C1 segment of cervical spinal cord (tissue), 14 donors: ENCODE results near the gene UBAP2.

Source experiments
- DNase-seq, 14 donors: peaks; one replicate each; lab custom pipeline; 2025; lab: John Stamatoyannopoulos, UW

UBAP2 gene

DNA sequence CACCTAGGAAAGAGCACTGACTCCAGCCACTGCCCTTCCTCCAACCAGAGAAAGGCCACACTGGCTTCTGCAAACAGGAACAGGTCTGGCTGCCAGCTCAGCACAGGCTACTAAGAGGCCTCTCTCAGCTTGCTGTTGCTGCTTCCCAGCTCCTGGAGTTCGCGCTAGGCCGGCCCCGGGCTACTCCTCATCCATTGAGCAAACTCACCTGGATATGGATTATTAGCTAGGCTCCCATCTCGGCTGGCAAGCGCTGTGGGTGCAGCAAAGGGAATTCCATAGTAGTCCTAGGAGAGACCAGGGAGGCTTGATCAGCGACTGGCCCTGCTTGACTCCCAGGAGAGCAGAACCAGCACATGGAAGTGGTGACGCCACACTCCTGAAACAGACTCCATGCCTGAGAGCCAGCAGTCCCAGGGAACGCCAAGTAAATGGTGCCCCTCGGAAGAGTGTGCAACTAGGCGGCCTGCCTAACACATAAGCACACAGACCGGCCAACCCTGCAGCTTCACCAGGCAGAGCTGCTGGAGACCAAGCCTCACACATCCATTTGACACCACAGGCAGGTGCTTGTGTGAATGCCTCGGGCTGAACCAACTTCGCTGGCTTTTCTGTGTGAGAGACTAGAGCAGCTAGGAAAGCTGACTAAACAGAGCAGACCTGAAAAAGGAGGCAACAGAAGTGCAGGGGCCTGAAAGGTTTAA is 124.5 kb downstream of the UBAP2 start:
- DNase-seq = peak in 1 of 14 donors; percentile 3

DNA sequence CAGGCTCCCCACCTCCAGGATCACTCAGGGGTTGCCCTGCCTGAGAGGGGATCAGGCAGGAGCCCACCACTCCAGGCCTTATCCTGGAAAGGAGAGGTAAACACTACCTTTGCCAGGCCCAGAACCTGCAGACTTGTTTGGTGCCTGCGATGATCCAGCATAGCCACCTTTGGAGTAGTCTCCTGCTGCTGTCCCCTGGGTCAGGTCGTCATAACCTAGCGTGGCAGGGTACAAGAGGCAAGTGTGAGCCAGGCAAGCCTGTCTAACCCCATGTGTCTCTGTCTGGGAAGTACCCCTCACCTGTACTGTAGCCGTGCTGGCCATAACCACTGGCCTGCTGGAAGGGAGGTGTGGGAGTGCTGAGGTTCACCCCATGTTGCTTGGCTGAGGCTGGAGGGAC is 125.6 kb downstream of the UBAP2 start:
- DNase-seq = no peak

DNA sequence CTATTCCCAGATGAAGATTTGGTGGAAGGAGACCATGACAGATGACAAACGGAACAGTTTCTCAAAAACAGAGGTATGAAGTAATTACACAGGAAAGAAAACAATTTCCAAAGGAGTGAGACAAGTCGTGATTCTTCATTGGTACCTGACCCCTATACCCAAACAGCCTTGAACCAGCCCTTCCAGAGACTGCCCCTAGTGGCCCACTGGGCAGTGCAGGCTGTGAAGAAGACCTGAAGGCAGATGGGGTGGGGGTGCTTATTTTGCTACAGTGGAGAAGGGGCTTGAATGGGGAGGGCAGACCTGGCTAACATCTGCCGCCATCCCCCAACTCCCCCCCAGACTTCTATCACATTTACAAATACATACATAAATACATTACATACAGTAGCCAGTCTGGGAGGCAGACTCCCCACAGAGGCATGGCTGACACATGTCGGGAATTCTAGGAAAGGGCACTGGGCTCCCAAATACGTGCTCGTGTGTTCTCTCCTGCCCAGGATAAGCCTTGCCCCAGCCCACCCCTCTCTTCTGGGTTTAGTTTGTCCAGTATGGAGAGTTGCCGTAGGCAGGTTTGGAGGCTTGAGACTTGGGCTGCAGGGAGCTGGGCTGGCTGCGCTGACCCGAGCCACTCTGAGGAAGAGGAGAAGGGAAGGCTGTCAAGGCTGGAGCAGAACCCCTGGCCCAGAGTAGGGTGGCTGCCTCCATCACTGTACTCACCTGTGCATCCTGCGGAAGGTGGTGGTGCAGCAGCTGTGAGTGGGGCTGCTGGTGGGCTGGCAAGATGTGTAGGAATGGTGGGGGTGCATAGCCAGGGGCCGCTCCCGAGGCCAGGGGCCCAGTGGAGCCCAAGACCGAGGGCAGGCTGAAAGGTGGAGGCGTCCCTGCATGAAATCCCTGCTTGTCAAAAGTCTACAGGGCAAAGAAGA is 126.5 kb downstream of the UBAP2 start:
- no peak for DNase-seq

DNA sequence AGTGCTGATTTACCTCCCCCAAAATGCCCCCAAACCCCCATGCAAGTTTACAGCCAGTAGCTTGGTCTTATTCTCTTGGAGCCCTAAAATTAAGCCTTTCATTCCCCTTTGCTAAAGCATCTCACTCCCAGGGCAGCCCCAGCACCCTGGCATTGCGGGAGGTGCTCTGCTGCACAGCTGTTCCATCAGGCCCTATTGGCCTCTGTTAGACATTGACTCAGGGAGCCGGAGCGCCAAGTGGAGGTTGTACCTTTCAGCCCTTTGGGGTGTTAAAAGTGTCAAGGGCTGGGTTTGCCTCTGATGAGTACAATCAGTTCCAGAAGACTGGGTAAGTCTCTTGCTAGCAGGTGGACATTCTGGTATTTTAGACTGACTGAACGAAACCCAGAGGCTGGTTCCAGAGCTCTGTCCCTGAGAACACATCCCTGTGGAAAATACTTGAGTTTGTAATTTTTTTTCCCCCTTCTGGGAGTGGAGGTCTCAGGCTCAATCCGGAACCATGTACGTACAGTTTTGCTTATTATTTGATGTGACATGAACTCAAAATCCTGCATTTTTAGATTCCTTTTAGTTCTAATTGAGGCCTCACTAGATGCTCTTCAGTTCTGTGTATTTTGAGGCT is 129.3 kb downstream of the UBAP2 start:
- DNase-seq = no peak

DNA sequence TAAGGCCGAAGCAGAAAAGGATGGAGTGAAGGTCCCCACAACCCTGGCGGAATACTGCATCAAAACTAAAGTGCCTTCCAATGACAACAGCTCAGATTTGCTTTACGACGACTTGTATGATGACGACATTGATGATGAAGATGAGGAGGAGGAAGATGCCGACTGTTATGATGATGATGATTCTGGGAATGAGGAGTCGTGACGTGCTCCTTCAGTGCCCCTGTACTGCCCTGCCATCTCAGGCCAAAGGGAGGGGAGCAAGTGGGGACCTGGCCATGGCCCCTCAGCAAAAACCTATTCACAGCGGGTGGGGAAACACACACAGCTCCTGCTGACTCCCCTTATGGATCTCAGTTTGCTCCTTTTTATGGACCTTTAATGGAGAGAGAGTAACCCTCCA is 131.7 kb downstream of the UBAP2 start:
- DNase-seq = no peak

DNA sequence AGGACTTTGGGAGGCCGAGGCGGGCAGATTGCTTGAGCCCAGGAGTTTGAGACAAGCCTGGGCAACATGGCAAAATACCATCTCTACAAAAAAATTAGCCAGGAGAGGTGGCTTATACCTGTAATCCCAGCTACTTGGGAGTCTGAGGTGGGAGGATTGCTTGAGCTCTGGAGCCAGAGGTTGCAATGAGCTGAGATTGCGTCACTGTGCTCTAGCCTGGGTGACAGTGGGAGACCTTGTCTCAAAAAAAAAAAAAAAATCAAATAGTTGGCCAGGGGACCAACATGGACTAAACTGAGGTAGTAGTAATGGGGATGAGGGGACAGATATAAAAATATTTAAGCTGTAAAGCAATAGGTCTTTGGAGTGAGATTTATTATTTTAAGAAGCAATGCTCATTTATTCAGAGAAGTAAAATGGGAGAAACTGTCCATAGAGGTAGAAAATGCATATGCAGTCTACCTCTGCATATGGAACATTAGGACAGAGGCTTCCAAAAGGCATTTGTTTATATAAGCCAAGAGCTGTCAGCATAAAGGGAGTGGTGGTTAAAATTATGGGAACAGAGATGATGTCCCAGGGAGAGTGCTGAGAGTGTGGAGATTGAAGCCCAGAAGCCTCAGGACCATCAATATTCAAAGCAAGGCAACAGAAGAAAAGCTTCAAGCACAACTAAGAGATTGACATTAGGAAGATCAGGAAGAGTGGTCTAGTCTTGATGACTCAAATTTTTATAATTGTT is 133.6 kb downstream of the UBAP2 start:
- no peak for DNase-seq

DNA sequence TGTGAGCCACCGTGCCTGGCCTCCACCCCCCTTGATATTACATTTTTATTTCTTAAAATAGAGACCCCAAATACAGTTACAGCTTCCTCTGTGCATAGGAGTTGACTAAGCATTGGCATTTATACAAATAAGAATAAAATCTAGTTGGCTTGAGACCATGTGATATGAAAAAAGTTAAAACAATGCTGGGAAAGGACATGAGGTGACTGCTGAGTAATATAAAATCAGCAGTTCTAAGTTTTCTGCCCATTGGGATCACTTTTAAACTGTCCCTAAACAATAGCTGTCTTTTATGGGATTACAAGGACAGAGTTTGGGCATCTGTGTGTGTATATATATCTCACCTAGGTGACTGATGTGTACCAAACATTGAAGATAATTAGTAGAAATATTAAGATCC is 135.1 kb downstream of the UBAP2 start:
- no peak for DNase-seq

DNA sequence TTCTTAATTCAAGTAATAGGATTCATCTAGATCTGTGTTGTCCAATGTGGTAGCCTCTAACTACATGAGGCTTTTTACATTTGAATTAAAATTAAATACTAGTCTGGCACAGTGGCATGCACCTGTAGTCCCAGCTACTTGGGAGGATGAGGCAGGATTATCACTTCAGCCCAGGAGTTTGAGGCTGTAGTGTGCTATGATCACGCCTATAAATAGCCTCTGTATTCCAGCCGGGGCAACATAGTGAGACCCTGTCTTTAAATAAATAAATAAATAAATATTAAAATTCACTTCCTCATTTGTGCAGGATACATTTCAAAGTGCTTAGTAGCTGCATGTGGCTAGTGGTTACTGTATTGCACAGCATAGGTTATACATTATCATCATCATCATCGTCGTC is 139.9 kb downstream of the UBAP2 start:
- DNase-seq = no peak

DNA sequence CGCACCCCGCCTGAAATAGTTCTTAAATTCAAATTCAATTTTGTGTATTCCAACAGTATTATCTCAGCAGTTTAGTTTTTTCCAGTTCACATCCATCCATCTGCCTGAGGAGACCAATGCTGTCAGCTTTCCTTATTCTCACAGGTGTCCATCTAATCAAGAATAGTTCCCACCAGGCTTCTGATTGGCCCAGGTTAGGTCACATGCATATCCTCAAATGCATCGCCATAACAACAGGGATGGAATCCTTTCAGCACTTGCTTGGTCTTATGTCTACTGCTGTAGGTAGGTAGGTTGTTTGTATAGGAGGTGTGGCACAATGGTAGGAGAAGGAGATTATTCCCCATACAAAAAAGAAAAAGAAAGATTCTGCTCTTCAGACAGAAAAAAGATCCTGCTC is 140.6 kb downstream of the UBAP2 start:
- no peak for DNase-seq

DNA sequence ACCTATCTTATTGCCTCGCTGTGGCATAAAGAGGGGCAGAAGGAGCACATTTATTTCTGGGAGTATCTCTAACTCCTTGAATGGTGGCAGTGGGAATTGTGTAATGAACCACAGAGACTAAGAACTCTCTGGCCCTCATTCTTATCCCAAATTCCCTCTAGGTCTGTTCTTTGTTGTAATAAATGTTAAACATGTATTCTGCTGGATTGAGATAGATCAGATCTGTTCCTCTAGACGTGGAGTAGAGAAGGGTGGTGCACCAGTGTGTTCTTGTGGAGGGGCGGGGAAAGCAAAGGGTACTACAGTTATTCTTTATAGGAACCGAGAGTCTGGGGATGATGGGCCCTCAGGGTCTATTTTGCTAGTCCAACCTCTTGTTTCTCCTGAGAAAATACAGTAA is 141.3 kb downstream of the UBAP2 start:
- no peak for DNase-seq

DNA sequence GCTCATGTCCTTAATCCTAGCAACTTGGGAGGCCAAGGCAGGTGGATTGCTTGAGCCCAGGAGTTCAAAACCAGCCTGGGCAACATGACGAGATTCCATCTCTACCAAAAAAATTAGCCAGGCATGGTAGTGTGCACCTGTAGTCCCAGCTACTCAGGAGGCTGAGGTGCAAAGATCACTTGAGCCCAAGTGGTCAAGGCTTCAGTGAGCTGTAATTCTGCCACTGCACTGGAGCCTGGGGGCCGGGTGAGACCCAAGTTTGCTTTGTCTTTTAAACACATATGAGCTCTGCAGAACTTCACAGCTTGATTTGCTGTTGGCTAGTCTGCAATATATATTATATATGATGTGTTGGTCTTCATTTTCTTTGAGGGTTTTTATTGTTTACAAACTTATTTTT is 141.9 kb downstream of the UBAP2 start:
- DNase-seq = no peak

DNA sequence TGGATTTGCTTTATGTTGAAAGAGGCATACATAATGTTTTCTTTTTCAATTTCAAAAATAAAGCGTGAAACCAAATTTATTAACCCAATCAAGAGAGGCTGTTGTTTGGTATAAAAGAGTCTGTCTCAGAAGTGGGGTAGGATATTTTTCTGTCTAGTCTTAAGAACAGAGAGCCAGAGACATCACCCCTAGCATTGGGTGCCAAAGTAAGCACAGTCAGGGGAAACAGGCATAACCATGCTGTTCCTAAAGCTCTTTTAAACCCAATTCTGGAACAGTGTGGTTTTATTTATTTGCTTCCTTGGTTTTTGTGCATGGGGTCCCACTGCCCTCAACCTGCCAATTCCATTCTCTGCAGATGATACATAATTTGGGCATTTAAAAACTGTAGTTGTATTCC is 143.6 kb downstream of the UBAP2 start:
- DNase-seq = no peak

DNA sequence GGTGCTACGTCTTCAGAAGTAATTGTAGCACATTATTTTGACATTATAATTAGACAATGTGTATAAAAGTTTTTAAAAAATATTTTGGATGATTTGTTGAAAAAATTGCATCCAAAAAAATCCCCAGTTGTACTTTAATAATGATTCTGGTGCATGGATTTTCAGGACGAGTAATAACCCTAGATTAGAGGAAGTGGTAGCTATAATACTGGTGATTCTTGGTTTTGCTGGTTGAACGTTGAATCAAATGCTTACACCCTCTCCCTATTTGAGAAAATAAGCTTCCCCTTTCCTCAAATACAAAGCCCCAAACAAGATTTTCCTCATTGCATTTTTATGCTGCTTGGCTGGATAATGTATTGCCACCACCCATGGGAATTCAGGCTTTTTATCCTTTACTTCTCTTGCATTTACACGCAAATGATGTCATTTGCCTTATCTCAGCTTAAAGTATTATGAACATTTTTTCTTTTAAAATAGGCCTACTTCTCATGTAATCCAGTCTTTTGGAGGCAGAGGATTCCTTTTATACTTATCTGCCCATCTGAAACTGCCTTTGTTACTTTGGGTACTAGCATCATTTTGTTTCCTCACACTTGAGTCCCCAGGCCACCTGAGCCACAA is 145.4 kb downstream of the UBAP2 start:
- no peak for DNase-seq

DNA sequence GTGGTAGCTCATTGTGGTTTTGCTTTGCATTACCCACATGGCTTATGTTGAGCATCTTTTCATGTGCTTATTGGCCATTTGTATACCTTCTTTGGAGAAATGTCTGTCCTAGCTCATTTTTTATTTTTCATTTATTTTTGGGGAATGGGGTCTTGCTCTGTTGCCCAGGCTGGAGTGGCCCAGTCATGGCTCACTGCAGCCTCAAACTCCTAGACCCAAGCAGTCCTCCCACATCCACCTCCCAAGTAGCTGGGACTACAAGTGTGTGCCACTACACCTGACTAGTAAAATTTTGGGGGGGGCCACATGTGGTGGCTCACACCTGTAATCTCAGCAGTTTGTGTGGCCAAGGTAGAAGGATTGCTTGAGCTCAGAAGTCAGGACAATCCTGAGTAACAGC is 154.4 kb downstream of the UBAP2 start:
- no peak for DNase-seq

DNA sequence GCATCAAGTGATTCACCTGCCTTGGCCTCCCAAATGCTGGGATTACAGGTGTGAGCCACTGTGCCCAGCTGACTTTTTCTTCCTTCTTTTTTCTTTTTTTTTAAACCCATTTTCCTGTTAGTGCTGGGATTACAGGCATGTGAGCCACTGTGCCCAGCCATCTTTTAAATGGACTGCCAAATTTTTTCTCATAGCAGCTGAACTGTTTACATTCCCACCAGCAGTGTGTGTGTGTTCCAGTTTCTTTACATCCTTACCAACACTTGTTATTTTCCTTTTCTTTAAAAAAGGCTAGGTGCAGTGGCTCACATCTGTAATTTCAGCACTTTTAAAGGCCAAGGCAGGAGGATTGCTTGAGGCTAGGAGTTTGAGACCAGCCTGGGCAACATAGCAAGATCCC is 154.8 kb downstream of the UBAP2 start:
- no peak for DNase-seq

DNA sequence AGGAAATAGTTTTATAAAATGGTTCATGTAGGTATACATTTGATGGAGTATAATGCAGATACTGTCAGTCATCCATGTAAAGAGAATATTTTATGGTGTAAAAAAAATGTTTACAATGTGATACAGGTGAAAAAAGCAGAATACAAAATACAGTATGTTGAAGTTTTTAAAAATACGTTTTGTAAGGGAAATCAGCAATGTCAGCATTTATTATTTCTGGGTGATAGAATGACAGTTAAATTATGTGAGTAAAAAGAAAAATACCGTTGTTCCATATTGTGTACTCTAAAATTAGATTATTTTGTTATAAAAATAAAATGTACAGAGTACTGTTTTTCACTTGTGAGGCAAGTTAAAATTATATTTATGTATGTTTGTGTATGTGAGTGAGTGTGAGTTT is 162.7 kb downstream of the UBAP2 start:
- no peak for DNase-seq

DNA sequence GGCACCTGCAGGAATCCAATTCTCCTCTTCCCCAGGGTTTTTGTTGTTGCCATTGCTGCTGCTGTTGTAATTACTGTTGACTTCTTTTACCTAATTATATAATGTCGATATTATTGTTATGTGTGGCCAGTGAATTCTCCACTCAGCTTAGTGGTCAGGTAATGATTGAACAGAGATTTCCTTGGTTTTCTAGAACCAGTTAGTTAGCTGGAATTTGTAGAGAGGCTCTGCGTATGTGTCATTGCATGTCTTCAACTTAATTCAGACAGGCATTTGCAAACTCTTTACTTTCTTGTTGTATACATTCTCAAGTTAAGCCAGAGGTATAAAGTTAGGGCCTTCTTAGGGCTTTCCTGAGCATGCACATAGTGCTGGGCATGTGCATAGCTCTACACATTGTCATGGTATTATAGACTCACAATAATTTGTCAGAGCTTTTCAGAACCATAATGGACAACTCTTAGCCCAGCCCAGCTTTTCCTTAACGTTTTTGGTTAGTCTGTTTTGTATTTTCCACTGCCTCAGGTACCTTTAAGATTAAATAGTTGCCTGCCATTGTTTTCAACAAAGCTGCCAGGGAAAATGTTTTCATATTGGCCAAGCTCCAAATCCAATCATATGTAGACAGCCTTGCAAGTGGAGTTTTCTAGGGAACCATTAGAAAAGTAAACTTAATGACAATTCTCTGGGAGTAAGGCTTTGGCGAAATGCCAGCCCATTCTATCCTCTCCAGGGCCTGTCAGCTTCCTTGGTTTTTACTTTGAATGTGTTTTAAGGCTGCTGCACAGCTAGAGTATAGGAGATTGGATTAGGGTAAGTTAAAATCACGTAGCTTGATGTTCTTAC is 163.6 kb downstream of the UBAP2 start:
- DNase-seq = peak in 2 of 14 donors; percentile 3 to 28

DNA sequence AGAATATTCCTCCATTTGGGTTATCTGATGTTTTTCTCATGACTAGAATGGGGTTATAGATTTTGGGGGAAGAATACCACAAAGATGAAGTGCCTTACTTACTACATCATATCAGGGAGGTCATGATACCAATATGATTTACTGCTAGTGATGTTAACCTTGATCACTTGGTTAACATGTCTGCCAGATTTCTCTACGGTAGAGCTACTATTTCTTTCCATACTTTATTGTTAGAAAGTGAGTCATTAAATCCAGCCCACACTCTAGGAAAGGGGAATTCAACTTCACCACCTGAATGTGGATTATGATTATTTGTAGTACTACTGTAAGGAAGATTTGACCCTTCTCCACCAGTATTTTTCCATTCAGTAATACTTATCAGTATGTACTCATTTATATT is 167.1 kb downstream of the UBAP2 start:
- no peak for DNase-seq

DNA sequence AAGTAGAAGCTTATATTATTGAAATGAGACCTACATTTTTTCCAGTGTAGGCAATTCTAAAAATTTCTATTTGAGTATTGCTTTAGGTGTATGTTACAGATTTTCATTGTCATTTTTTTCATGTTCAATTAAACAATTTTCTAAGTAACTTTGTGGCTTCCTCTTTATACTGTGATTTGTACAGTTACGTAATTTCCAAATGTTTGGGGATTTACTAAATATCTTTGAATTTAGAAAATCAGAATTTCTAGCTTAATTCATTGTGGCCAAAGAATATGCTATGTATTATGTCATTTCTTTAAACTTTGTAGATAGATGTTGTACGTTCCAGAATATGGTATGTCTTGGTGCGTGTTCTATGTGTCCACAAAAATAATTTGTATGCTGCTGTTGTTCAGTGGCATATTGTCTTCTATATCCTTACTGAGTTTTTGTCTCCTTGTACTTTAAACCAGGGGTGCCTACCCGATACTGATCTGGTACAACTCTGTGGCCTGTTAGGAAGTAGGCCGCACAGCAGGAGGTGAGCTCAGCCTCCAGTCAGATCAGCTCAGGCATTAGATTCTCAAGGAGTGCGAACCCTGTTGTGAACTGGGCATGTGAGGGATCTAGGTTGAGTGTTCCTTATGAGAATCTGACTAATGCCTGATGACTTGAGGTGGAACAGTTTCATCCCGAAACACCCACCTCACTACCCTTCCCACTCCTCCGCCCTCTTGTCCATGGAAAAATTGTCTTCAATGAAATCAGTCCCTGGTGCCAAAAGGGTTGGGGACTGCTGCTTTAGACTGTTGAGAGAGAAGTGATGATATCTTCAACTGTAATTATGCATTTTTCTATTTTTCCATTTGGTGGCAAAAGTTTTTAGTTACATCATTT is 168.2 kb downstream of the UBAP2 start:
- peak in 1 of 14 donors; percentile 5 for DNase-seq
